ENCODE data around the gene HOXD10.

The HOXD10 gene

DNA sequence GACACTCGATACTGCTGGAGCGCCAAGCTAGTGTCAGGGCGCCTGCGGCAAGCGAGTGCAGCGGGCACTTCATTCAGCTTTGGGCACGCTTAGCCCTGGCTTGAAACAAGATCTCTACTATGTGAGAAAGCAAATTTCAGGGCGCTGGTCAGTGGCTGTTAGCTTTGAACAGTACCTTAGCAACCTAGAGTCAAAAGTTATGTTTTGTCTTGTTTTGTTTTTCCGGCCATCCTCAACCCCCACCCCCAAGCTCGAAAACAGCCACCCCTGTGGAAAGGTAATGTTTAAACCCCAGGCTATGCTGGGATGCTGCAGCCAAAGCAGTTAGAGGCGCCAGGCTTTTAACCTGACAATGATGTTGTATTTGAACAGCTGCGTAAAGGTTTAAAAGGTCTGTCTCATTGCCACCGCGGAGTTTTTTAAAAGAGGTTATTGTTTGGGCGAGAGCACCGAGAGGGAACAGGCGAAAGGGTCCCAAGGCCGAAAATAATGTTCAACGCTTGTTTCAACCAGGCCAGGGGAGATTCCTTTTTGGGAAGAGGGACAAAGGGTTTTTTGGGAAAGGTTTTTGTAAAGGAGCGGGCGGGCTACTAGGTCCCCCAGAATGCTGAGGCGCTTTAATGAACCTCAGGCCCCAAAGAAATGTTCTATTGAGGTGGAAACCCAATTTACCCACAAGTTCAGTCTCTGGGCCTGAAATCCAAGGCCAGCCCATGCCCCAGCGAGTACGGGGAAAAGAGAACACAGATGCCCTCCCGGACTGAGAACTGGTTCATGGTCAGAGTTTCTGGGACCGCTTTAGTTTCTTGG, 2.3 kb upstream of the HOXD10 start:
- H3K9me3 ChIP-seq (ENCODE audit: insufficient read depth, low read length) = no peaks in the 10 kb centered on the region
- no peak overlapping the region for H3K9ac ChIP-seq (ENCODE audit: low read length)
- peaks cover 14% of the 10 kb centered on the region for H3K4me1 ChIP-seq (ENCODE audit: low read length)
- no peak overlapping the region for H3K4me2 ChIP-seq (ENCODE audit: low read length)
- no peaks in the 10 kb centered on the region for H4K20me1 ChIP-seq (ENCODE audit: insufficient read depth, low read length)
- H2AFZ ChIP-seq (ENCODE audit: low read depth, low read length) = no peak overlapping the region
- no peak overlapping the region for H3K4me3 ChIP-seq (ENCODE audit: low read length)
- no peaks in the 10 kb centered on the region for H3K27me3 ChIP-seq (ENCODE audit: low read depth, low read length)
- H3K27ac ChIP-seq (ENCODE audit: low read length) = no peak overlapping the region
- TF ChIP-seq CTCF (IDR thresholded peaks at IDR 0.05; ENCODE audit: low read depth, low read length) (no peak), EZH2phosphoT487 (IDR thresholded peaks at IDR 0.05; ENCODE audit: low read depth) (no peak)
- no peaks in the 10 kb centered on the region for H3K79me2 ChIP-seq (ENCODE audit: low read length)
- no peaks in the 10 kb centered on the region for H3K36me3 ChIP-seq (replicated peaks; ENCODE audit: low read depth, low read length)

GRCh38 chr2:176114930-176115625, 1.5 kb upstream of the HOXD10 start:
- peaks cover 8% of the 10 kb centered on the region for H3K4me1 ChIP-seq (ENCODE audit: low read length)
- H4K20me1 ChIP-seq (ENCODE audit: insufficient read depth, low read length) = no peaks in the 10 kb centered on the region
- H2AFZ ChIP-seq (ENCODE audit: low read depth, low read length) = no peak overlapping the region
- no peaks in the 10 kb centered on the region for H3K79me2 ChIP-seq (ENCODE audit: low read length)
- H3K27ac ChIP-seq (ENCODE audit: low read length) = no peak overlapping the region
- no peak for TF ChIP-seq EZH2phosphoT487 (IDR thresholded peaks at IDR 0.05; ENCODE audit: low read depth)
- no peak for TF ChIP-seq CTCF (IDR thresholded peaks at IDR 0.05; ENCODE audit: low read depth, low read length)
- no peaks in the 10 kb centered on the region for H3K9me3 ChIP-seq (ENCODE audit: insufficient read depth, low read length)
- no peak overlapping the region for H3K9ac ChIP-seq (ENCODE audit: low read length)
- no peak overlapping the region for H3K4me2 ChIP-seq (ENCODE audit: low read length)
- no peaks in the 10 kb centered on the region for H3K36me3 ChIP-seq (replicated peaks; ENCODE audit: low read depth, low read length)
- H3K27me3 ChIP-seq (ENCODE audit: low read depth, low read length) = no peaks in the 10 kb centered on the region
- no peak overlapping the region for H3K4me3 ChIP-seq (ENCODE audit: low read length)

DNA sequence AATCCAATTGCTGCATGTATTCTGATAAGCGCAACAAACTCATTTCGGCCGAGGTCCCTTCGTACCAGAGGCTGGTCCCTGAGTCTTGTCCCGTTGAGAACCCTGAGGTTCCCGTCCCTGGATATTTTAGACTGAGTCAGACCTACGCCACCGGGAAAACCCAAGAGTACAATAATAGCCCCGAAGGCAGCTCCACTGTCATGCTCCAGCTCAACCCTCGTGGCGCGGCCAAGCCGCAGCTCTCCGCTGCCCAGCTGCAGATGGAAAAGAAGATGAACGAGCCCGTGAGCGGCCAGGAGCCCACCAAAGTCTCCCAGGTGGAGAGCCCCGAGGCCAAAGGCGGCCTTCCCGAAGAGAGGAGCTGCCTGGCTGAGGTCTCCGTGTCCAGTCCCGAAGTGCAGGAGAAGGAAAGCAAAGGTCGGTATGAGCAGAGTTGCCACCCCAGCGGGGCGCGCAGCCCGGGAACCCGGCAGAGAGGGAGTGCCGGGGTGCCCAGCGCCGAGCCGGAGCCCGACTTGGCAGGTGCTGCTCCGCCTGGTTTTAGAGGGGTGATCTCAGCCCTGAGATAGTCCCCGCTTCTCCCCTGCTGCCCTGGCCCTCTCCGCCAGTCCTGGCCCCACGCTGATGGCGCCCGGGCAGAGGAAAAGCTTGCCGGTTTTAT, 714 bp downstream of the HOXD10 start:
- Histone ChIP-seq H3K9ac (ENCODE audit: low read length) (no peak overlapping the region), H3K4me2 (ENCODE audit: low read length) (no peak overlapping the region), H3K9me3 (ENCODE audit: insufficient read depth, low read length) (no peaks in the 10 kb centered on the region), H3K27ac (ENCODE audit: low read length) (no peak overlapping the region), H2AFZ (ENCODE audit: low read depth, low read length) (no peak overlapping the region), H3K79me2 (ENCODE audit: low read length) (no peaks in the 10 kb centered on the region), H3K27me3 (ENCODE audit: low read depth, low read length) (no peaks in the 10 kb centered on the region), H3K4me3 (ENCODE audit: low read length) (no peak overlapping the region), H4K20me1 (ENCODE audit: insufficient read depth, low read length) (no peaks in the 10 kb centered on the region), H3K36me3 (replicated peaks; ENCODE audit: low read depth, low read length) (no peaks in the 10 kb centered on the region), H3K4me1 (ENCODE audit: low read length) (no peaks in the 10 kb centered on the region)
- TF ChIP-seq EZH2phosphoT487 (IDR thresholded peaks at IDR 0.05; ENCODE audit: low read depth) (no peak), CTCF (IDR thresholded peaks at IDR 0.05; ENCODE audit: low read depth, low read length) (no peak)

GRCh38 chr2:176117823-176118371, 1.3 kb downstream of the HOXD10 start:
- TF ChIP-seq EZH2phosphoT487 (IDR thresholded peaks at IDR 0.05; ENCODE audit: low read depth) (no peak), CTCF (IDR thresholded peaks at IDR 0.05; ENCODE audit: low read depth, low read length) (no peak)
- no peaks in the 10 kb centered on the region for H3K27me3 ChIP-seq (ENCODE audit: low read depth, low read length)

More at GRCh38 chr2:176117823-176118371, 1.3 kb downstream of the HOXD10 start:
- Histone ChIP-seq H4K20me1 (ENCODE audit: insufficient read depth, low read length) (no peaks in the 10 kb centered on the region), H3K4me3 (ENCODE audit: low read length) (no peak overlapping the region), H3K27ac (ENCODE audit: low read length) (no peak overlapping the region), H3K36me3 (replicated peaks; ENCODE audit: low read depth, low read length) (no peaks in the 10 kb centered on the region), H3K4me1 (ENCODE audit: low read length) (no peaks in the 10 kb centered on the region), H3K9me3 (ENCODE audit: insufficient read depth, low read length) (no peaks in the 10 kb centered on the region), H3K4me2 (ENCODE audit: low read length) (no peak overlapping the region), H3K79me2 (ENCODE audit: low read length) (no peaks in the 10 kb centered on the region), H2AFZ (ENCODE audit: low read depth, low read length) (no peak overlapping the region), H3K9ac (ENCODE audit: low read length) (no peak overlapping the region)

All from OCI-LY3 (cell line).